K562 (cell line): Measurements from ENCODE around the gene KCNG3. TPM values are rescaled to one million over a fixed set of nuclear protein-coding genes. Genes with fewer than 3 reads are reported as not detected.

ENCODE experiments used
- ATAC-seq: fragments of 200-7000 bp; cut with Tn5 transposase; 3 replicates; pipeline ENCODE4 v1.9.1; 2020; ENCODE audit warnings: moderate library complexity
- BruUV-seq: library from RNA; stranded (reverse); fragments of 400-500 nt; replicated peaks from 2 replicates; lab custom pipeline; 2021; lab: Mats Ljungman, UMichigan
- CTCF ChIA-PET: fragments of 300-600 bp; formaldehyde crosslinking; extraction: SDS; loops from one replicate; lab custom pipeline; 2021; ENCODE audit warnings: low intra/inter-chr PET ratio; lab: Yijun Ruan, JAX
- POLR2A ChIA-PET: fragments of 300-600, 350-650 bp; sonication (Branson Sonifier 250); formaldehyde crosslinking; extraction: SDS; loops from one replicate; lab custom pipeline; 2021; ENCODE audit warnings: antibody characterized with exemption, inconsistent platforms; lab: Yijun Ruan, JAX
- DNase-seq, 4 experiments: peaks; one replicate each; pipeline versions ENCODE4 v3.0.0 to v3.0.0-alpha.2; 2011 to 2018; ENCODE audit warnings: low spot score in 3 of 4, mixed read lengths in 3 of 4; ENCODE audit errors: extremely low read depth in 1 of 4
- FAIRE-seq: peaks from 2 replicates; lab custom pipeline; 2011; peaks lifted over from hg19 to GRCh38; lab: Jason Lieb, UNC
- H2AFZ ChIP-seq: 2 replicates; pipeline ENCODE4 v1.6.0; 2011; ENCODE audit warnings: low read depth, low read length, control low read depth, inconsistent platforms
- H3K27ac ChIP-seq: fragments of 200-600 bp; 3 replicates; pipeline ENCODE4 v1.8.0; 2011; ENCODE audit warnings: low read depth, mild to moderate bottlenecking, control low read depth, inconsistent platforms, low read length, moderate library complexity, mixed read lengths; ENCODE audit errors: extremely low read depth
- H3K27me3 ChIP-seq, 2 experiments: fragments of 300-600 bp in 1 of 2; 2 replicates in 1 of 2; 3 replicates in 1 of 2; pipeline versions ENCODE4 v1.6.0 to v1.8.0; 2011; ENCODE audit warnings: inconsistent platforms in 2 of 2, low read length in 2 of 2, mild to moderate bottlenecking in 1 of 2, mixed read lengths in 1 of 2, moderate library complexity in 1 of 2; ENCODE audit not compliant: control insufficient read depth in 2 of 2, insufficient read depth in 2 of 2
- H3K36me3 ChIP-seq: fragments of 300-600 bp; 3 replicates; pipeline ENCODE4 v1.8.0; 2011; ENCODE audit warnings: mild to moderate bottlenecking, low read length, inconsistent platforms; ENCODE audit not compliant: control insufficient read depth, insufficient read depth
- H3K4me1 ChIP-seq, 2 experiments: fragments of 200-600 bp in 1 of 2; replicated peaks in 1 of 2; 2 replicates in 1 of 2; 3 replicates in 1 of 2; pipeline versions ENCODE4 v1.5.1 to v1.8.0; 2011; ENCODE audit warnings: inconsistent platforms in 2 of 2, low read length in 2 of 2, mild to moderate bottlenecking in 1 of 2, mixed read lengths in 1 of 2, moderate library complexity in 1 of 2; ENCODE audit not compliant: control insufficient read depth in 2 of 2, insufficient read depth in 2 of 2
- H3K4me2 ChIP-seq: 2 replicates; pipeline ENCODE4 v1.6.1; 2011; ENCODE audit warnings: low read length, control low read depth, inconsistent platforms, mixed read lengths; ENCODE audit not compliant: insufficient read depth
- H3K4me3 ChIP-seq: fragments of 200-600 bp; sonication (generic), shearing (Covaris generic); 2 replicates; pipeline ENCODE4 v1.5.1; 2016; ENCODE audit warnings: control low read depth, inconsistent platforms
- H3K79me2 ChIP-seq: fragments of 200-600 bp; 3 replicates; pipeline ENCODE4 v1.8.0; 2011; ENCODE audit warnings: low read length, inconsistent platforms; ENCODE audit not compliant: control insufficient read depth, insufficient read depth
- H3K9ac ChIP-seq, 2 experiments: 2 replicates each; pipeline versions ENCODE4 v1.6.0 to v1.6.1; 2011; ENCODE audit warnings: low read depth in 2 of 2, low read length in 2 of 2, control low read depth in 1 of 2, inconsistent platforms in 1 of 2, mild to moderate bottlenecking in 1 of 2, mixed read lengths in 1 of 2; ENCODE audit not compliant: insufficient read depth in 1 of 2
- H3K9me1 ChIP-seq: one replicate; pipeline ENCODE4 v1.6.0; 2011; ENCODE audit warnings: inconsistent platforms, mild to moderate bottlenecking, low read length, moderate library complexity; ENCODE audit not compliant: control insufficient read depth, insufficient read depth
- H3K9me3 ChIP-seq: replicated peaks from 2 replicates; pipeline ENCODE4 v1.5.1; 2011; ENCODE audit warnings: low read depth, low read length, inconsistent platforms; ENCODE audit not compliant: control insufficient read depth, insufficient read depth
- H4K20me1 ChIP-seq: replicated peaks from 2 replicates; pipeline ENCODE4 v1.6.1; 2011; ENCODE audit warnings: low read length, inconsistent platforms, mixed read lengths; ENCODE audit not compliant: control insufficient read depth, insufficient read depth
- DIDO1 ChIP-seq: fragments of 450-650 bp; IDR thresholded peaks from 2 replicates; pipeline ENCODE4 v1.6.1; 2016; ENCODE audit warnings: low read depth, missing biosample characterization, missing genetic modification characterization
- HNRNPK ChIP-seq: fragments of 200-400 bp; formaldehyde crosslinking; IDR thresholded peaks from one replicate; pipeline ENCODE4 v1.6.1; 2018; ENCODE audit warnings: mild to moderate bottlenecking, low read depth, low read length; ENCODE audit not compliant: poor library complexity, severe bottlenecking
- MED1 ChIP-seq: sonication (generic); formaldehyde crosslinking; IDR thresholded peaks from 2 replicates; pipeline ENCODE4 v1.8.1; 2023; ENCODE audit warnings: missing genetic modification reagents, borderline replicate concordance
- RBM15 ChIP-seq: fragments of 200-400 bp; formaldehyde crosslinking; IDR thresholded peaks from 2 replicates; pipeline ENCODE4 v1.6.1; 2018; ENCODE audit warnings: mild to moderate bottlenecking, low read length, moderate library complexity; ENCODE audit not compliant: insufficient read depth
- SMC3 ChIP-seq: conservative IDR thresholded peaks from 2 replicates; pipeline ENCODE4 v1.6.1; 2011; ENCODE audit warnings: low read depth, low read length, improper control_type of control experiment; ENCODE audit not compliant: insufficient read depth
- U2AF1 ChIP-seq: fragments of 200-400 bp; formaldehyde crosslinking; optimal IDR thresholded peaks from 2 replicates; pipeline ENCODE3; 2017; ENCODE audit warnings: mild to moderate bottlenecking, low read depth, low read length, moderate library complexity
- VEZF1 ChIP-seq: fragments of 200-800 bp; sonication (Bioruptor generic); IDR thresholded peaks from 2 replicates; pipeline ENCODE4 v1.6.1; 2017; ENCODE audit warnings: missing genetic modification characterization, missing compliant biosample characterization
- ZBTB43 ChIP-seq: sonication (generic); formaldehyde crosslinking; IDR thresholded peaks from 2 replicates; pipeline ENCODE4 v1.8.0; 2023; ENCODE audit warnings: mild to moderate bottlenecking, missing genetic modification reagents
- ZNF12 ChIP-seq: sonication (generic); formaldehyde crosslinking; IDR thresholded peaks from 2 replicates; pipeline ENCODE4 v1.4.0; 2020; ENCODE audit warnings: mild to moderate bottlenecking, missing genetic modification reagents
- ZNF121 ChIP-seq: sonication (generic); formaldehyde crosslinking; conservative IDR thresholded peaks from 2 replicates; pipeline ENCODE4 v1.8.0; 2022; ENCODE audit warnings: missing genetic modification reagents
- ZNF184 ChIP-seq: sonication (generic); formaldehyde crosslinking; IDR thresholded peaks from 2 replicates; pipeline ENCODE4 v1.5.0; 2020; ENCODE audit warnings: missing genetic modification reagents
- ZNF445 ChIP-seq: fragments of 250-450 bp; sonication (Bioruptor Pico); IDR thresholded peaks from 2 replicates; pipeline ENCODE4 v1.4.0; 2020; ENCODE audit warnings: low read depth, mild to moderate bottlenecking, moderate library complexity
- ZNF507 ChIP-seq: conservative IDR thresholded peaks from 2 replicates; pipeline ENCODE4 v1.6.1; 2017; ENCODE audit warnings: missing genetic modification characterization, missing compliant biosample characterization
- WGBS: fragments of 100-300 bp; shearing (Covaris generic); methylation state at CpG from one replicate; pipeline ENCODE4 v1.1.6; 2016; ENCODE audit warnings: low coverage, mixed read lengths; ENCODE audit not compliant: insufficient coverage; ENCODE audit errors: missing lambda C conversion rate; 5-methylcytosine and 5-hydroxymethylcytosine counted together
- in situ Hi-C: fragments of 300-500 bp; cut with MboI; formaldehyde crosslinking; loops from 4 replicates; pipeline ENCODE4 v1.15.0; 2018; ENCODE audit warnings: inconsistent platforms, mixed read lengths
- intact Hi-C: fragments of 100-400 bp; cut with micrococcal nuclease; formaldehyde crosslinking; loops from 2 replicates; pipeline ENCODE4 v1.14.2; 2022
- polyA plus RNA-seq, 8 experiments: library from polyadenylated mRNA; depleted of rRNA in 4 of 8; stranded (reverse) in 5 of 8; unstranded in 3 of 8; fragments of >200 nt; fragmentation: Nextera tagmentation in 2 of 8; fragmentation: Illumina TruSeq in 1 of 8; extraction: Ambion mirVana in 2 of 8; extraction: Trizol in 1 of 8; gene quantifications; 2 replicates each; pipeline versions ENCODE4 v1.2.1 to v1.2.3, GENCODE V29; 2011 to 2014; ENCODE audit warnings: inconsistent platforms in 1 of 8, missing spikeins in 1 of 8
- total RNA-seq, 7 experiments: library from RNA; depleted of rRNA in 6 of 7; stranded (reverse); fragments of >200 nt in 6 of 7; fragmentation: Illumina TruSeq in 2 of 7; extraction: Trizol in 2 of 7; gene quantifications; 2 replicates each; pipeline versions ENCODE4 v1.2.1 to v1.2.3, GENCODE V29; 2011 to 2021; ENCODE audit warnings: low replicate concordance in 1 of 7
- TF ChIP-seq, protein P1 (sequence below): fragments of 450-650 bp; IDR thresholded peaks from 2 replicates; pipeline ENCODE4 v1.6.1; 2017; ENCODE audit warnings: mild to moderate bottlenecking, moderate library complexity
- TF ChIP-seq, protein P2 (sequence below): fragments of 250-450 bp; sonication (Bioruptor Pico); IDR thresholded peaks from 2 replicates; pipeline ENCODE4 v1.4.0; 2020; ENCODE audit warnings: mild to moderate bottlenecking, moderate library complexity

KCNG3 gene
- total and polyA plus RNA-seq, 9 of the 15 experiments (the other 6 are each of a cell fraction or from before 2014, with no cell fraction given) = not detected

DNA sequence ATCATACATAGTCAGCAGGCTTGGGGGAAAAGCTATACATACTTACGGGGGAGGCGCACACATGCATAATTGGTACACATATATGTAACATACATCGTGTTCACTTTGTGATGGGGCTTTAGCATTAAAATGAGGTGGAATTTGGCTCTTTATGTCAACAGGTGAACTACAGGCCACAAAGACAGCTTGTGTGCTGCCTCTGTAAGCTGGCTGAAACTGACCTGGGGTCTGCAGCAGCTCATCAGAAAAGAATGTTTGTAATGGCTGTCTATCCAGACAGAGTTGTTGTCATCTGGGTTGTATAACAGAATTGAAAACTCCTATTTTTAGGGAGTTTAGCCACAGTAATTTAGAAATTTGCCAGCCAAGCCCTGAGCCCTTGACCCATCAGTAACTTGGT, 4.7 kb upstream of the KCNG3 start:
- no peak for DNase-seq
- POLR2A ChIA-PET = interaction anchor here (0.6 kb wide), 1 partner anchor 195 kb away, joined by 5 read pairs; no protein-coding TSS in a partner anchor

More for the DNA sequence above, 4.7 kb upstream of the KCNG3 start:
- Histone ChIP-seq H3K4me3 (no peak overlapping the region), H3K27ac (no peak overlapping the region), H3K27me3 (peaks cover 11 to 25% of the 10 kb centered on the region in 2 experiments; a peak in 4 of 5 replicates), H3K79me2 (no peaks in the 10 kb centered on the region), H3K9ac (no peak overlapping the region), H3K4me2 (no peak overlapping the region), H3K9me1 (no peaks in the 10 kb centered on the region), H3K4me1 (peaks cover 0 to 14% of the 10 kb centered on the region in 2 experiments; a peak in 2 of 5 replicates), H3K9me3 (no peaks in the 10 kb centered on the region), H4K20me1 (no peaks in the 10 kb centered on the region; the same call in 1 of the 2 replicates), H2AFZ (no peak overlapping the region), H3K36me3 (no peaks in the 10 kb centered on the region)
- ATAC-seq (no peak), FAIRE-seq (no peak)
- BruUV-seq = no TSS peak
- in situ Hi-C loops = no loop called here
- WGBS = 16% methylated on average over 3 of the region's 3 CpGs
- CTCF ChIA-PET = no interaction called here
- intact Hi-C loops = no loop called here
- TF ChIP-seq U2AF1 (no peak), ZNF507 (no peak), ZNF121 (CRISPR knock-in tag) (no peak), ZNF184 (CRISPR knock-in tag) (no peak), MED1 (no peak), HNRNPK (no peak), RBM15 (no peak), DIDO1 (no peak), VEZF1 (no peak), ZNF12 (CRISPR knock-in tag) (no peak), ZBTB43 (CRISPR knock-in tag) (no peak), SMC3 (no peak), ZNF445 (no peak)
- TF ChIP-seq, protein P1, sequence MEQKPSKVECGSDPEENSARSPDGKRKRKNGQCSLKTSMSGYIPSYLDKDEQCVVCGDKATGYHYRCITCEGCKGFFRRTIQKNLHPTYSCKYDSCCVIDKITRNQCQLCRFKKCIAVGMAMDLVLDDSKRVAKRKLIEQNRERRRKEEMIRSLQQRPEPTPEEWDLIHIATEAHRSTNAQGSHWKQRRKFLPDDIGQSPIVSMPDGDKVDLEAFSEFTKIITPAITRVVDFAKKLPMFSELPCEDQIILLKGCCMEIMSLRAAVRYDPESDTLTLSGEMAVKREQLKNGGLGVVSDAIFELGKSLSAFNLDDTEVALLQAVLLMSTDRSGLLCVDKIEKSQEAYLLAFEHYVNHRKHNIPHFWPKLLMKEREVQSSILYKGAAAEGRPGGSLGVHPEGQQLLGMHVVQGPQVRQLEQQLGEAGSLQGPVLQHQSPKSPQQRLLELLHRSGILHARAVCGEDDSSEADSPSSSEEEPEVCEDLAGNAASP = no peak
- TF ChIP-seq, protein P2, sequence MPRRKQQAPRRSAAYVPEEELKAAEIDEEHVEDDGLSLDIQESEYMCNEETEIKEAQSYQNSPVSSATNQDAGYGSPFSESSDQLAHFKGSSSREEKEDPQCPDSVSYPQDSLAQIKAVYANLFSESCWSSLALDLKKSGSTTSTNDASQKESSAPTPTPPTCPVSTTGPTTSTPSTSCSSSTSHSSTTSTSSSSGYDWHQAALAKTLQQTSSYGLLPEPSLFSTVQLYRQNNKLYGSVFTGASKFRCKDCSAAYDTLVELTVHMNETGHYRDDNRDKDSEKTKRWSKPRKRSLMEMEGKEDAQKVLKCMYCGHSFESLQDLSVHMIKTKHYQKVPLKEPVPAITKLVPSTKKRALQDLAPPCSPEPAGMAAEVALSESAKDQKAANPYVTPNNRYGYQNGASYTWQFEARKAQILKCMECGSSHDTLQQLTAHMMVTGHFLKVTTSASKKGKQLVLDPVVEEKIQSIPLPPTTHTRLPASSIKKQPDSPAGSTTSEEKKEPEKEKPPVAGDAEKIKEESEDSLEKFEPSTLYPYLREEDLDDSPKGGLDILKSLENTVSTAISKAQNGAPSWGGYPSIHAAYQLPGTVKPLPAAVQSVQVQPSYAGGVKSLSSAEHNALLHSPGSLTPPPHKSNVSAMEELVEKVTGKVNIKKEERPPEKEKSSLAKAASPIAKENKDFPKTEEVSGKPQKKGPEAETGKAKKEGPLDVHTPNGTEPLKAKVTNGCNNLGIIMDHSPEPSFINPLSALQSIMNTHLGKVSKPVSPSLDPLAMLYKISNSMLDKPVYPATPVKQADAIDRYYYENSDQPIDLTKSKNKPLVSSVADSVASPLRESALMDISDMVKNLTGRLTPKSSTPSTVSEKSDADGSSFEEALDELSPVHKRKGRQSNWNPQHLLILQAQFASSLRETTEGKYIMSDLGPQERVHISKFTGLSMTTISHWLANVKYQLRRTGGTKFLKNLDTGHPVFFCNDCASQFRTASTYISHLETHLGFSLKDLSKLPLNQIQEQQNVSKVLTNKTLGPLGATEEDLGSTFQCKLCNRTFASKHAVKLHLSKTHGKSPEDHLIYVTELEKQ (CRISPR knock-in tag) = no peak
